H9 (cell line): Measurements from ENCODE around the gene MALL. TPM values are rescaled to one million over a fixed set of nuclear protein-coding genes. Genes with fewer than 3 reads are reported as not detected.

ENCODE experiments used
- DNase-seq: peaks from one replicate; pipeline ENCODE4 v3.0.0-alpha.2; 2017
- H2AFZ ChIP-seq: one replicate; pipeline ENCODE4 v1.6.1; 2013; ENCODE audit warnings: mild to moderate bottlenecking, low read length, control low read depth, moderate library complexity
- H2AK5ac ChIP-seq: 2 replicates; pipeline ENCODE4 v1.6.1; 2013; ENCODE audit warnings: low read length, control low read depth, mixed read lengths; ENCODE audit not compliant: insufficient read length
- H2BK120ac ChIP-seq: one replicate; pipeline ENCODE4 v1.6.1; 2013; ENCODE audit warnings: low read depth, mild to moderate bottlenecking, low read length, control low read depth, inconsistent platforms; ENCODE audit not compliant: poor library complexity, severe bottlenecking
- H2BK12ac ChIP-seq: 2 replicates; pipeline ENCODE4 v1.6.1; 2013; ENCODE audit warnings: low read length, control low read depth, mixed read lengths, low read depth; ENCODE audit not compliant: insufficient read length
- H2BK15ac ChIP-seq: 2 replicates; pipeline ENCODE4 v1.6.1; 2013; ENCODE audit warnings: low read depth, low read length, control low read depth
- H2BK20ac ChIP-seq: one replicate; pipeline ENCODE4 v1.6.1; 2013; ENCODE audit warnings: low read depth, mild to moderate bottlenecking, low read length, control low read depth, inconsistent platforms; ENCODE audit not compliant: poor library complexity, severe bottlenecking
- H2BK5ac ChIP-seq: 2 replicates; pipeline ENCODE4 v1.6.1; 2013; ENCODE audit warnings: low read length, control low read depth, mixed read lengths; ENCODE audit not compliant: insufficient read length
- H3K14ac ChIP-seq: 2 replicates; pipeline ENCODE4 v1.6.1; 2013; ENCODE audit warnings: low read length, control low read depth; ENCODE audit not compliant: insufficient read depth
- H3K18ac ChIP-seq: 2 replicates; pipeline ENCODE4 v1.6.1; 2013; ENCODE audit warnings: low read depth, mild to moderate bottlenecking, mixed read lengths, low read length, control low read depth; ENCODE audit not compliant: insufficient read length
- H3K23ac ChIP-seq: 2 replicates; pipeline ENCODE4 v1.6.1; 2013; ENCODE audit warnings: low read length, control low read depth, mixed read lengths, low read depth; ENCODE audit not compliant: insufficient read length
- H3K23me2 ChIP-seq: 2 replicates; pipeline ENCODE4 v1.6.1; 2013; ENCODE audit warnings: low read depth, mild to moderate bottlenecking, mixed read lengths, low read length, control low read depth; ENCODE audit not compliant: insufficient read length, poor library complexity, severe bottlenecking
- H3K27ac ChIP-seq: 2 replicates; pipeline ENCODE4 v1.5.1; 2013; ENCODE audit warnings: low read length, control low read depth, mixed read lengths, low read depth; ENCODE audit not compliant: insufficient read length
- H3K27me3 ChIP-seq: 2 replicates; pipeline ENCODE4 v1.6.1; 2013; ENCODE audit warnings: low read length, control low read depth, inconsistent platforms; ENCODE audit not compliant: insufficient read depth
- H3K4ac ChIP-seq: 2 replicates; pipeline ENCODE4 v1.6.1; 2013; ENCODE audit warnings: low read depth, mild to moderate bottlenecking, control low read depth, inconsistent platforms, low read length, moderate library complexity
- H3K4me1 ChIP-seq: 2 replicates; pipeline ENCODE4 v1.6.1; 2013; ENCODE audit warnings: low read length, control low read depth, inconsistent platforms; ENCODE audit not compliant: insufficient read depth
- H3K4me2 ChIP-seq: 2 replicates; pipeline ENCODE4 v1.6.1; 2013; ENCODE audit warnings: low read length, control low read depth, mixed read lengths; ENCODE audit not compliant: insufficient read length, insufficient read depth
- H3K56ac ChIP-seq: 2 replicates; pipeline ENCODE4 v1.6.1; 2013; ENCODE audit warnings: low read depth, mild to moderate bottlenecking, mixed read lengths, low read length, control low read depth; ENCODE audit not compliant: insufficient read length
- H3K79me1 ChIP-seq: 2 replicates; pipeline ENCODE4 v1.6.1; 2013; ENCODE audit warnings: low read depth, mild to moderate bottlenecking, moderate library complexity, low read length, control low read depth, inconsistent platforms; ENCODE audit not compliant: insufficient read depth, poor library complexity, severe bottlenecking
- H3K79me2 ChIP-seq: 2 replicates; pipeline ENCODE4 v1.6.1; 2013; ENCODE audit warnings: low read length, control low read depth, inconsistent platforms; ENCODE audit not compliant: insufficient read depth
- H3K9ac ChIP-seq: 2 replicates; pipeline ENCODE4 v1.6.1; 2013; ENCODE audit warnings: low read length, control low read depth, mixed read lengths; ENCODE audit not compliant: insufficient read length; ENCODE audit errors: extremely low read depth
- H3K9me3 ChIP-seq: one replicate; pipeline ENCODE4 v1.6.1; 2013; ENCODE audit warnings: low read depth, low read length, inconsistent platforms; ENCODE audit not compliant: control insufficient read depth
- H3T11ph ChIP-seq: one replicate; pipeline ENCODE4 v1.6.1; 2013; ENCODE audit warnings: mild to moderate bottlenecking, low read length, control low read depth, inconsistent platforms
- H4K20me1 ChIP-seq: one replicate; pipeline ENCODE4 v1.6.1; 2013; ENCODE audit not compliant: control insufficient read depth, insufficient read length, insufficient read depth
- H4K5ac ChIP-seq: 2 replicates; pipeline ENCODE4 v1.6.1; 2013; ENCODE audit warnings: low read depth, mild to moderate bottlenecking, mixed read lengths, low read length, control low read depth; ENCODE audit not compliant: insufficient read length
- H4K8ac ChIP-seq: replicated peaks from 2 replicates; pipeline ENCODE4 v1.6.1; 2013; ENCODE audit warnings: low read length, control low read depth, mixed read lengths, low read depth; ENCODE audit not compliant: insufficient read length
- H4K91ac ChIP-seq: 2 replicates; pipeline ENCODE4 v1.6.1; 2013; ENCODE audit warnings: low read depth, mild to moderate bottlenecking, moderate library complexity, mixed read lengths, low read length, control low read depth; ENCODE audit not compliant: insufficient read length
- H3K27ac Mint-ChIP-seq, 3 experiments: 2 replicates in 2 of 3; 3 replicates in 1 of 3; pipeline ENCODE4 v1.8.0; 2020 to 2021; ENCODE audit warnings: mixed read lengths in 3 of 3, mild to moderate bottlenecking in 1 of 3, moderate library complexity in 1 of 3
- H3K27me3 Mint-ChIP-seq: 2 replicates; pipeline ENCODE4 v1.8.0; 2021; ENCODE audit warnings: low read depth, mild to moderate bottlenecking, moderate library complexity, mixed read lengths
- H3K36me3 Mint-ChIP-seq, 3 experiments: 2 replicates in 2 of 3; 3 replicates in 1 of 3; pipeline ENCODE4 v1.8.0; 2020 to 2021; ENCODE audit warnings: low read depth in 3 of 3, mixed read lengths in 3 of 3; ENCODE audit not compliant: insufficient read depth in 1 of 3
- H3K4me1 Mint-ChIP-seq, 2 experiments: 2 replicates each; pipeline ENCODE4 v1.8.0; 2020; ENCODE audit warnings: mixed read lengths in 2 of 2
- H3K4me3 Mint-ChIP-seq, 2 experiments: 2 replicates in 1 of 2; 3 replicates in 1 of 2; pipeline ENCODE4 v1.8.0; 2020 to 2021; ENCODE audit warnings: mild to moderate bottlenecking in 2 of 2, mixed read lengths in 2 of 2, moderate library complexity in 1 of 2
- H3K9me3 Mint-ChIP-seq, 2 experiments: 2 replicates in 1 of 2; 3 replicates in 1 of 2; pipeline ENCODE4 v1.8.0; 2020; ENCODE audit warnings: mild to moderate bottlenecking in 2 of 2, mixed read lengths in 2 of 2, moderate library complexity in 1 of 2
- CTCF ChIP-seq: fragments of 200-600 bp; sonication (generic); conservative IDR thresholded peaks from 3 replicates; pipeline ENCODE4 v1.8.0; 2021; ENCODE audit warnings: antibody characterized with exemption, mild to moderate bottlenecking
- WGBS: extraction: QIAGEN DNeasy Blood & Tissue Kit; methylation state at CpG from one replicate; pipeline ENCODE4 v1.1.7; 2013; ENCODE audit warnings: missing lambda C conversion rate, low lambda C conversion rate, mixed read lengths; ENCODE audit not compliant: insufficient read length; ENCODE audit errors: extremely low coverage; 5-methylcytosine and 5-hydroxymethylcytosine counted together
- total RNA-seq: library from RNA; stranded (reverse); gene quantifications from 2 replicates; pipeline ENCODE4 v1.2.1, GENCODE V29; 2021

MALL gene
- total RNA-seq, 1 experiment from 2014 or later = 5.0 TPM

DNA sequence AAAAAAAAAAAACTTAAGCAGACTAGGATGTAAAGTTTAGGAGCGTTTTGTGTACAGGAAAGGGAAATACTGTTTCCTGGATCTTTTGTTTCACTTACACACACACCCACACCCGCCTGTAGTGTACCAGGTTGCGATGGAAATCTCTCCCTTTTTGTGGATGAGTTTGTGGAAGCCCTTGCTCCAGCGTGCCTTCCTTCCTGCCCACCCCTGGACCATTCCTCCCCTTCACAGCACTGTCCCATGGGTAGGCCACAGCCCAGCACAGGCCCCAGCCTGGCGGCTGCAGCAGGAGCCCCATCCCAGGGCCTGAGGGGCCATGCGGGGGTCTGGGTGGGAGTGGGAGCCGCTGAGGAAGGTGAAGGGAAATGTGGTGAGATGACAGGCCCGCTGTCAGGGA is 15.1 kb downstream of the MALL start:
- no peaks in the 10 kb centered on the region for H3K79me2 ChIP-seq
- H4K8ac ChIP-seq = no peak overlapping the region

More for the DNA sequence above, 15.1 kb downstream of the MALL start:
- H3K27me3 ChIP-seq = no peaks in the 10 kb centered on the region
- no peak overlapping the region for H3K14ac ChIP-seq
- H3K9ac ChIP-seq = no peak overlapping the region
- Mint-ChIP-seq H3K9me3 (peaks cover 0 to 2% of the 10 kb centered on the region in 2 experiments; a peak in 1 of 5 replicates), H3K36me3 (no peaks in the 10 kb centered on the region; a peak in 1 of 7 replicates), H3K27me3 (peaks cover 2% of the 10 kb centered on the region), H3K4me1 (peaks cover 5 to 11% of the 10 kb centered on the region in 2 experiments; a peak in 3 of 4 replicates), H3K27ac (no peak overlapping the region; a peak in 1 of 7 replicates), H3K4me3 (no peak overlapping the region)
- WGBS = no CpG with 5 or more reads among the region's 8 CpGs
- no peaks in the 10 kb centered on the region for H4K20me1 ChIP-seq
- peak; percentile 16 for DNase-seq
- no peak overlapping the region for H2BK15ac ChIP-seq
- no peak overlapping the region for H2BK120ac ChIP-seq
- H3K56ac ChIP-seq = no peak overlapping the region
- H4K5ac ChIP-seq = no peak overlapping the region
- no peaks in the 10 kb centered on the region for H3K4me1 ChIP-seq
- no peak for TF ChIP-seq CTCF
- H3K23me2 ChIP-seq = no peaks in the 10 kb centered on the region
- H3K23ac ChIP-seq = no peak overlapping the region
- no peak overlapping the region for H3K4me2 ChIP-seq
- no peak overlapping the region for H3T11ph ChIP-seq
- H2BK20ac ChIP-seq = no peak overlapping the region
- H3K27ac ChIP-seq = no peak overlapping the region
- no peaks in the 10 kb centered on the region for H3K9me3 ChIP-seq
- H2AK5ac ChIP-seq = no peak overlapping the region
- no peak overlapping the region for H4K91ac ChIP-seq
- no peaks in the 10 kb centered on the region for H3K79me1 ChIP-seq
- H3K4ac ChIP-seq = no peak overlapping the region
- H2BK12ac ChIP-seq = no peak overlapping the region
- H2BK5ac ChIP-seq = no peak overlapping the region
- H2AFZ ChIP-seq = no peak overlapping the region
- no peak overlapping the region for H3K18ac ChIP-seq
